Cardiac muscle cell (in vitro differentiated cells and primary cell): ENCODE data around the gene KCNC2. TPM values are rescaled to one million over a fixed set of nuclear protein-coding genes. Genes with fewer than 3 reads are reported as not detected.

Experiments
- DNase-seq, 2 donors: peaks; one replicate each; pipeline versions ENCODE4 v3.0.0 to v3.0.0-alpha.2; 2010 to 2017; ENCODE audit warnings: low read depth in 1 of 2, low spot score in 1 of 2
- H3K27ac ChIP-seq: fragments of 200-600 bp; sonication (generic); 2 replicates; pipeline ENCODE4 v1.5.1; 2016
- H3K27me3 ChIP-seq: fragments of 200-600 bp; sonication (generic); 2 replicates; pipeline ENCODE4 v1.6.0; 2016; ENCODE audit warnings: control low read depth
- H3K36me3 ChIP-seq: fragments of 200-600 bp; sonication (generic); 2 replicates; pipeline ENCODE4 v1.5.1; 2016; ENCODE audit warnings: control low read depth
- H3K4me1 ChIP-seq: fragments of 200-600 bp; sonication (generic); 2 replicates; pipeline ENCODE4 v1.8.1; 2017; ENCODE audit warnings: low read depth, mild to moderate bottlenecking, mixed run types
- H3K4me3 ChIP-seq: fragments of 200-600 bp; sonication (generic); 2 replicates; pipeline ENCODE4 v1.5.1; 2016; ENCODE audit warnings: mild to moderate bottlenecking
- H3K9me3 ChIP-seq: fragments of 200-600 bp; sonication (generic); 2 replicates; pipeline ENCODE4 v1.5.1; 2017; ENCODE audit warnings: low read depth, mild to moderate bottlenecking, control low read depth
- CTCF ChIP-seq: IDR thresholded peaks from 2 replicates; pipeline ENCODE4 v1.5.1; 2012; ENCODE audit warnings: low read depth, mild to moderate bottlenecking, low read length
- polyA plus RNA-seq: library from polyadenylated mRNA; unstranded; fragments of >200 nt; fragmentation: Nextera tagmentation; extraction: Ambion mirVana; gene quantifications from 2 replicates; pipeline ENCODE4 v1.2.1, GENCODE V29; 2016
- total RNA-seq: library from RNA; depleted of rRNA; stranded (reverse); fragments of >200 nt; gene quantifications from 2 replicates; pipeline ENCODE4 v1.2.3, GENCODE V29; 2016

The KCNC2 gene
- total and polyA plus RNA-seq, 2 experiments from 2014 or later: not detected

- no peaks in the 10 kb centered on the region for H3K27me3 ChIP-seq
- no peaks in the 10 kb centered on the region for H3K9me3 ChIP-seq
- H3K36me3 ChIP-seq: no peaks in the 10 kb centered on the region
- no peak for TF ChIP-seq CTCF
- no peak overlapping the region for H3K4me3 ChIP-seq
- DNase-seq: no peak
- no peak overlapping the region for H3K27ac ChIP-seq
- no peaks in the 10 kb centered on the region for H3K4me1 ChIP-seq
These were observed 74.6 kb downstream of the KCNC2 start for GRCh38 chr12:75135026-75135425.

GRCh38 chr12:75130811-75131210, 78.8 kb downstream of the KCNC2 start:
- Histone ChIP-seq H3K4me3 (no peak overlapping the region), H3K9me3 (no peaks in the 10 kb centered on the region), H3K27me3 (no peaks in the 10 kb centered on the region), H3K36me3 (no peaks in the 10 kb centered on the region), H3K27ac (no peak overlapping the region), H3K4me1 (no peaks in the 10 kb centered on the region)
- DNase-seq: no peak
- TF ChIP-seq CTCF: no peak

- Histone ChIP-seq H3K9me3 (no peaks in the 10 kb centered on the region), H3K27ac (no peak overlapping the region), H3K27me3 (no peaks in the 10 kb centered on the region), H3K4me3 (no peak overlapping the region), H3K36me3 (no peaks in the 10 kb centered on the region), H3K4me1 (no peaks in the 10 kb centered on the region)
- TF ChIP-seq CTCF: no peak
- DNase-seq: no peak
These were observed 80.4 kb downstream of the KCNC2 start for GRCh38 chr12:75129275-75129674.

GRCh38 chr12:75121036-75121705, 88.5 kb downstream of the KCNC2 start:
- Histone ChIP-seq H3K36me3 (no peaks in the 10 kb centered on the region), H3K9me3 (no peaks in the 10 kb centered on the region), H3K27ac (no peak overlapping the region), H3K4me1 (no peaks in the 10 kb centered on the region), H3K4me3 (no peak overlapping the region), H3K27me3 (no peaks in the 10 kb centered on the region)
- no peak for TF ChIP-seq CTCF
- DNase-seq: no peak

- Histone ChIP-seq H3K4me3 (no peak overlapping the region), H3K4me1 (no peaks in the 10 kb centered on the region), H3K9me3 (no peaks in the 10 kb centered on the region), H3K27ac (no peak overlapping the region), H3K36me3 (no peaks in the 10 kb centered on the region), H3K27me3 (no peaks in the 10 kb centered on the region)
- no peak for TF ChIP-seq CTCF
- no peak for DNase-seq
These were observed 89.3 kb downstream of the KCNC2 start for GRCh38 chr12:75120311-75120711.
